HepG2 (cell line): ENCODE data around the gene CBX2. TPM values are rescaled to one million over a fixed set of nuclear protein-coding genes. Genes with fewer than 3 reads are reported as not detected.

Experiments
- BCL6 ChIP-seq: IDR thresholded peaks from 2 replicates; pipeline ENCODE4 v1.6.1; 2016; ENCODE audit warnings: missing genetic modification reagents, missing compliant biosample characterization
- ERF ChIP-seq: IDR thresholded peaks from 2 replicates; pipeline ENCODE4 v1.6.1; 2018; ENCODE audit warnings: missing biosample characterization, missing genetic modification reagents
- GTF3A ChIP-seq: sonication (generic); formaldehyde crosslinking; conservative IDR thresholded peaks from 2 replicates; pipeline ENCODE4 v1.4.0; 2020; ENCODE audit warnings: mild to moderate bottlenecking, missing genetic modification reagents
- HES4 ChIP-seq: sonication (generic); formaldehyde crosslinking; IDR thresholded peaks from 2 replicates; pipeline ENCODE4 v1.9.0; 2021; ENCODE audit warnings: mild to moderate bottlenecking, missing genetic modification reagents, borderline replicate concordance
- HNRNPH1 ChIP-seq: fragments of 200-400 bp; formaldehyde crosslinking; optimal IDR thresholded peaks from 2 replicates; pipeline ENCODE3; 2017; ENCODE audit warnings: mild to moderate bottlenecking, low read depth, low read length
- HOXA5 ChIP-seq: sonication (generic); formaldehyde crosslinking; IDR thresholded peaks from 2 replicates; pipeline ENCODE4 v1.4.0; 2020; ENCODE audit warnings: missing genetic modification reagents
- MBNL3 ChIP-seq: fragments of 250-450 bp; sonication (Bioruptor Pico); conservative IDR thresholded peaks from 2 replicates; pipeline ENCODE4 v1.8.0; 2022; ENCODE audit warnings: mild to moderate bottlenecking, inconsistent platforms
- MTA3 ChIP-seq: sonication (generic); formaldehyde crosslinking; IDR thresholded peaks from 2 replicates; pipeline ENCODE4 v1.4.0; 2020; ENCODE audit warnings: missing genetic modification reagents
- NAIF1 ChIP-seq: sonication (generic); formaldehyde crosslinking; IDR thresholded peaks from 2 replicates; pipeline ENCODE4 v1.5.0; 2020; ENCODE audit warnings: mild to moderate bottlenecking, missing genetic modification reagents, borderline replicate concordance
- NFATC3 ChIP-seq: sonication (generic); formaldehyde crosslinking; IDR thresholded peaks from 2 replicates; pipeline ENCODE4 v1.5.1; 2020; ENCODE audit warnings: mild to moderate bottlenecking, missing genetic modification reagents
- NFE2 ChIP-seq: sonication (generic); formaldehyde crosslinking; IDR thresholded peaks from 2 replicates; pipeline ENCODE4 v1.4.0; 2020; ENCODE audit warnings: missing genetic modification reagents
- NR2F1 ChIP-seq, 2 experiments: fragments of 450-650 bp in 1 of 2; formaldehyde crosslinking in 1 of 2; IDR thresholded peaks; 2 replicates each; pipeline versions ENCODE4 v1.5.0 to v1.6.1; 2016 to 2020; ENCODE audit warnings: mild to moderate bottlenecking in 1 of 2, missing compliant biosample characterization in 1 of 2, missing genetic modification reagents in 1 of 2, moderate library complexity in 1 of 2
- NR3C1 ChIP-seq: sonication (generic); formaldehyde crosslinking; IDR thresholded peaks from 2 replicates; pipeline ENCODE4 v1.4.0; 2020; ENCODE audit warnings: missing genetic modification reagents
- RARA ChIP-seq: IDR thresholded peaks from 2 replicates; pipeline ENCODE4 v1.6.1; 2016; ENCODE audit warnings: missing genetic modification reagents, missing compliant biosample characterization
- SKI ChIP-seq: fragments of 450-650 bp; IDR thresholded peaks from one replicate; pipeline ENCODE4 v1.6.1; 2018; ENCODE audit warnings: mild to moderate bottlenecking; ENCODE audit not compliant: partially characterized antibody
- XBP1 ChIP-seq: sonication (generic); formaldehyde crosslinking; IDR thresholded peaks from 2 replicates; pipeline ENCODE4 v1.5.0; 2020; ENCODE audit warnings: missing genetic modification reagents
- ZNF362 ChIP-seq: sonication (generic); formaldehyde crosslinking; IDR thresholded peaks from 2 replicates; pipeline ENCODE4 v1.4.0; 2020; ENCODE audit warnings: missing genetic modification reagents, mild to moderate bottlenecking, borderline replicate concordance
- ZNF547 ChIP-seq: sonication (generic); formaldehyde crosslinking; IDR thresholded peaks from 2 replicates; pipeline ENCODE4 v1.5.1; 2020; ENCODE audit warnings: mild to moderate bottlenecking, missing genetic modification reagents
- ZNF563 ChIP-seq: sonication (generic); formaldehyde crosslinking; IDR thresholded peaks from 2 replicates; pipeline ENCODE4 v1.8.0; 2022; ENCODE audit warnings: mild to moderate bottlenecking, moderate library complexity, missing genetic modification reagents
- ZNF564 ChIP-seq: sonication (generic); formaldehyde crosslinking; IDR thresholded peaks from 2 replicates; pipeline ENCODE4 v1.8.1; 2023; ENCODE audit warnings: mild to moderate bottlenecking, missing genetic modification reagents
- ZNF572 ChIP-seq: sonication (generic); formaldehyde crosslinking; IDR thresholded peaks from 2 replicates; pipeline ENCODE4 v1.5.1; 2020; ENCODE audit warnings: mild to moderate bottlenecking, missing genetic modification reagents
- polyA plus RNA-seq, 8 experiments: library from polyadenylated mRNA; depleted of rRNA in 3 of 8; stranded (reverse) in 7 of 8; unstranded in 1 of 8; fragments of >200 nt; fragmentation: Illumina TruSeq in 4 of 8; extraction: Trizol in 4 of 8; gene quantifications; 2 replicates each; pipeline versions ENCODE4 v1.2.1 to v1.2.3, GENCODE V29; 2011 to 2016; ENCODE audit warnings: low read depth in 4 of 8, missing spikeins in 1 of 8, mixed read lengths in 1 of 8; ENCODE audit not compliant: insufficient read depth in 1 of 8
- total RNA-seq, 5 experiments: library from RNA; depleted of rRNA; stranded (reverse); fragments of >200 nt; fragmentation: Illumina TruSeq; extraction: Trizol; gene quantifications; 2 replicates each; pipeline ENCODE4 v1.2.3, GENCODE V29; 2016; ENCODE audit warnings: low read depth in 1 of 5
- TF ChIP-seq, protein P1 (sequence below): IDR thresholded peaks from 2 replicates; pipeline ENCODE4 v1.6.1; 2016; ENCODE audit warnings: control low read depth
- TF ChIP-seq, protein P2 (sequence below): sonication (generic); formaldehyde crosslinking; IDR thresholded peaks from 2 replicates; pipeline ENCODE4 v1.5.0; 2020; ENCODE audit warnings: missing genetic modification reagents, mild to moderate bottlenecking, borderline replicate concordance
- TF ChIP-seq, protein P3 (sequence below): sonication (generic); formaldehyde crosslinking; IDR thresholded peaks from 2 replicates; pipeline ENCODE4 v1.5.0; 2020; ENCODE audit warnings: missing genetic modification reagents

Gene CBX2
- total and polyA plus RNA-seq, 2 of the 13 experiments (the other 11 are each of a cell fraction or from before 2014, with no cell fraction given) = 14.5 to 31.1 TPM

DNA sequence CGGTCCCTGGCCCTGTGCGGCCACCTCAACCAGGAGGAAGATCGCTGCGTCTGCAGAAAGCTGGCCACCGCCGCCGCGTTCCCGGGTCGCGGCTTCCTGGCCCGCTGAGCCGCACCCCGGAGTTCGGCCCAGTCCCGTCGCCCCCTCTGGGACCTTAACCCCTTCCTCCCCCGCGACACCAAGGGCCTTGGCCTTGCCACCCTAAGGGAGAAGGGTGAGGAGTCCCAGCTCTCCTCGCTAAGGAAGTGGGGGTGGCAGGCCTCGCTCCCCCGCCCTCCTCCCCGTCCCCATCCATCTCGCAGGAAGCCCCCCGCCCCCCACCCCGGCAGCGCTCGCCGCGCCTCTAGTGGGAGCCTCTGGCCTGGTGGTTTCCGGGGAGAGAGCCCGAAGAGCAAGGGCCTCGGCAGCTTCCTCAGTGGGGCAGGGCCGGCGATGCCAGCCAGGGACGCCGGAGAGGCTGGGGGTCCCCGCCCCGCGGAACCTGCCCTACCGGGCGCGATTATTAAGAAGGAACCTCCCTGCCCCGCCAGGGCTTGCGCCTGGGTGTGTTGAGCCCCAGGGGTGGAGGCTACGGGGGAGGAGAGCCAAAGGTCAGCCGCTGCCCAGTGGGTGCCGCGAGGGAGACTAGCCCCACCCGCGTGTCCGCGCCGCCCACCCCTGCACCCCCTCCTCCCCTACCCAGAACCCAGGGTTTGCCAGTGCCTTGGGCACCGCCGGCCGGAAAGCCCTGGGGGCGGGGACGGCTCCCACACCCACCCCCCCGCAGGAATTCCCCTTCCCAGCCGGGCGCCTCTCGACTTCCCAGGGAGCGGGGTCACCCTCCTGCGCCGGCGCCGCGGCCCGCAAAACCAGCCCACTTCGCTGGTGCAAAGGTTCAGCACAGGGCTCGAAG is 54.5 kb downstream of the CBX2 start (continued):
- TF ChIP-seq XBP1 (CRISPR knock-in tag) (no peak), RARA (CRISPR knock-in tag) (peak; percentile 59), NR3C1 (CRISPR knock-in tag) (no peak), SKI (peak; percentile 55), BCL6 (no peak; the same call in 1 of the 2 replicates), NFE2 (CRISPR knock-in tag) (no peak), ZNF564 (CRISPR knock-in tag) (peak; percentile 64; the same call in 1 of the 2 replicates), ZNF547 (CRISPR knock-in tag) (peak; percentile 74), NAIF1 (no peak), MTA3 (no peak), ZNF362 (CRISPR knock-in tag) (no peak), NR2F1 (CRISPR knock-in tag; IDR thresholded peaks at IDR 0.05) (no peak; a peak in 2 of 4 replicates), HES4 (0 out of 2 replicates have a peak, but pooled peaks have one; percentile 19), ZNF572 (CRISPR knock-in tag) (no peak), NFATC3 (CRISPR knock-in tag) (no peak), MBNL3 (no peak), HNRNPH1 (peak; percentile 59), ZNF563 (peak; percentile 67; the same call in 1 of the 2 replicates), ERF (CRISPR knock-in tag) (peak; percentile 12; the same call in 1 of the 2 replicates), GTF3A (no peak; the same call in 1 of the 2 replicates), HOXA5 (CRISPR knock-in tag) (peak; percentile 90)
- TF ChIP-seq, protein P1, sequence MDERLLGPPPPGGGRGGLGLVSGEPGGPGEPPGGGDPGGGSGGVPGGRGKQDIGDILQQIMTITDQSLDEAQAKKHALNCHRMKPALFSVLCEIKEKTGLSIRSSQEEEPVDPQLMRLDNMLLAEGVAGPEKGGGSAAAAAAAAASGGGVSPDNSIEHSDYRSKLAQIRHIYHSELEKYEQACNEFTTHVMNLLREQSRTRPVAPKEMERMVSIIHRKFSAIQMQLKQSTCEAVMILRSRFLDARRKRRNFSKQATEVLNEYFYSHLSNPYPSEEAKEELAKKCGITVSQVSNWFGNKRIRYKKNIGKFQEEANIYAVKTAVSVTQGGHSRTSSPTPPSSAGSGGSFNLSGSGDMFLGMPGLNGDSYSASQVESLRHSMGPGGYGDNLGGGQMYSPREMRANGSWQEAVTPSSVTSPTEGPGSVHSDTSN = no peak
- TF ChIP-seq, protein P2, sequence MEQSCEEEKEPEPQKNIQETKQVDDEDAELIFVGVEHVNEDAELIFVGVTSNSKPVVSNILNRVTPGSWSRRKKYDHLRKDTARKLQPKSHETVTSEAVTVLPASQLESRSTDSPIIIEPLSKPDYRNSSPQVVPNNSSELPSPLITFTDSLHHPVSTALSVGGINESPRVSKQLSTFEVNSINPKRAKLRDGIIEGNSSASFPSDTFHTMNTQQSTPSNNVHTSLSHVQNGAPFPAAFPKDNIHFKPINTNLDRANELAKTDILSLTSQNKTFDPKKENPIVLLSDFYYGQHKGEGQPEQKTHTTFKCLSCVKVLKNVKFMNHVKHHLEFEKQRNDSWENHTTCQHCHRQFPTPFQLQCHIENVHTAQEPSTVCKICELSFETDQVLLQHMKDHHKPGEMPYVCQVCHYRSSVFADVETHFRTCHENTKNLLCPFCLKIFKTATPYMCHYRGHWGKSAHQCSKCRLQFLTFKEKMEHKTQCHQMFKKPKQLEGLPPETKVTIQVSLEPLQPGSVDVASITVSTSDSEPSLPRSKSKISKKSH = no peak
- TF ChIP-seq, protein P3, sequence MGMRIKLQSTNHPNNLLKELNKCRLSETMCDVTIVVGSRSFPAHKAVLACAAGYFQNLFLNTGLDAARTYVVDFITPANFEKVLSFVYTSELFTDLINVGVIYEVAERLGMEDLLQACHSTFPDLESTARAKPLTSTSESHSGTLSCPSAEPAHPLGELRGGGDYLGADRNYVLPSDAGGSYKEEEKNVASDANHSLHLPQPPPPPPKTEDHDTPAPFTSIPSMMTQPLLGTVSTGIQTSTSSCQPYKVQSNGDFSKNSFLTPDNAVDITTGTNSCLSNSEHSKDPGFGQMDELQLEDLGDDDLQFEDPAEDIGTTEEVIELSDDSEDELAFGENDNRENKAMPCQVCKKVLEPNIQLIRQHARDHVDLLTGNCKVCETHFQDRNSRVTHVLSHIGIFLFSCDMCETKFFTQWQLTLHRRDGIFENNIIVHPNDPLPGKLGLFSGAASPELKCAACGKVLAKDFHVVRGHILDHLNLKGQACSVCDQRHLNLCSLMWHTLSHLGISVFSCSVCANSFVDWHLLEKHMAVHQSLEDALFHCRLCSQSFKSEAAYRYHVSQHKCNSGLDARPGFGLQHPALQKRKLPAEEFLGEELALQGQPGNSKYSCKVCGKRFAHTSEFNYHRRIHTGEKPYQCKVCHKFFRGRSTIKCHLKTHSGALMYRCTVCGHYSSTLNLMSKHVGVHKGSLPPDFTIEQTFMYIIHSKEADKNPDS (CRISPR knock-in tag) = no peak
